IMR-90 (cell line): ENCODE measurements around the gene MYEOV. TPM values are rescaled to one million over a fixed set of nuclear protein-coding genes. Genes with fewer than 3 reads are reported as not detected.

Experiments
- ATAC-seq: fragments of 200-7000 bp; cut with Tn5 transposase; 2 replicates; pipeline ENCODE4 v1.9.1; 2020; ENCODE audit warnings: low read depth, mild to moderate bottlenecking, moderate library complexity
- BruUV-seq: library from RNA; stranded (reverse); fragments of 400-500 nt; replicated peaks from 2 replicates; lab custom pipeline; 2021; lab: Mats Ljungman, UMichigan
- CTCF ChIA-PET: fragments of 300-600 bp; formaldehyde crosslinking; extraction: SDS; loops from one replicate; lab custom pipeline; 2021; ENCODE audit warnings: antibody characterized with exemption; lab: Yijun Ruan, JAX
- POLR2A ChIA-PET: fragments of 300-600 bp; sonication (Branson Sonifier 250); formaldehyde crosslinking; loops from one replicate; lab custom pipeline; 2022; ENCODE audit warnings: antibody characterized with exemption; ENCODE audit not compliant: unreplicated experiment; lab: Charles Lee
- DNase-seq: peaks from one replicate; pipeline ENCODE4 v3.0.0; 2013
- H2AFZ ChIP-seq: replicated peaks from 2 replicates; pipeline ENCODE3; 2013; ENCODE audit warnings: low read length, mild to moderate bottlenecking; ENCODE audit not compliant: poor library complexity
- H2AK5ac ChIP-seq: 2 replicates; pipeline ENCODE4 v1.6.1; 2013; ENCODE audit warnings: low read depth, low read length, inconsistent platforms
- H2AK9ac ChIP-seq: replicated peaks from 2 replicates; pipeline ENCODE3; 2013; ENCODE audit warnings: mild to moderate bottlenecking, low read depth, low read length, moderate library complexity; ENCODE audit not compliant: poor library complexity
- H2BK120ac ChIP-seq: 2 replicates; pipeline ENCODE4 v1.6.1; 2013; ENCODE audit warnings: low read depth, low read length, inconsistent platforms
- H2BK15ac ChIP-seq: 3 replicates; pipeline ENCODE4 v1.6.1; 2013; ENCODE audit warnings: low read depth, low read length, inconsistent platforms
- H2BK20ac ChIP-seq: 2 replicates; pipeline ENCODE4 v1.6.1; 2013; ENCODE audit warnings: low read depth, mild to moderate bottlenecking, inconsistent platforms, low read length, moderate library complexity
- H2BK5ac ChIP-seq: 2 replicates; pipeline ENCODE4 v1.6.1; 2013; ENCODE audit warnings: mild to moderate bottlenecking, low read depth, low read length, inconsistent platforms; ENCODE audit not compliant: poor library complexity, severe bottlenecking
- H3K14ac ChIP-seq: replicated peaks from 2 replicates; pipeline ENCODE4 v1.6.1; 2013; ENCODE audit warnings: low read depth, low read length, inconsistent platforms
- H3K18ac ChIP-seq: 2 replicates; pipeline ENCODE4 v1.6.1; 2013; ENCODE audit warnings: low read depth, low read length, control low read depth
- H3K23ac ChIP-seq: 2 replicates; pipeline ENCODE4 v1.6.1; 2013; ENCODE audit warnings: low read depth, low read length, inconsistent platforms
- H3K27ac ChIP-seq: 2 replicates; pipeline ENCODE4 v1.5.1; 2013; ENCODE audit warnings: mild to moderate bottlenecking, control low read depth, low read length; ENCODE audit not compliant: insufficient read depth
- H3K27me3 ChIP-seq: 2 replicates; pipeline ENCODE4 v1.6.1; 2013; ENCODE audit warnings: low read length; ENCODE audit not compliant: control insufficient read depth, insufficient read depth
- H3K36me3 ChIP-seq: 2 replicates; pipeline ENCODE4 v1.6.1; 2013; ENCODE audit warnings: low read length, mixed read lengths; ENCODE audit not compliant: control insufficient read depth, insufficient read depth
- H3K4ac ChIP-seq: 2 replicates; pipeline ENCODE4 v1.6.1; 2013; ENCODE audit warnings: low read depth, low read length, inconsistent platforms
- H3K4me1 ChIP-seq: 2 replicates; pipeline ENCODE4 v1.6.1; 2013; ENCODE audit warnings: low read length, mixed read lengths; ENCODE audit not compliant: control insufficient read depth, insufficient read depth
- H3K4me2 ChIP-seq: 2 replicates; pipeline ENCODE4 v1.6.1; 2013; ENCODE audit warnings: low read depth, mild to moderate bottlenecking, control low read depth, low read length, moderate library complexity
- H3K4me3 ChIP-seq: 2 replicates; pipeline ENCODE4 v1.5.1; 2013; ENCODE audit warnings: low read depth, mild to moderate bottlenecking, control low read depth, low read length, moderate library complexity; ENCODE audit not compliant: insufficient read depth
- H3K56ac ChIP-seq: 2 replicates; pipeline ENCODE4 v1.6.1; 2013; ENCODE audit warnings: low read length, inconsistent platforms; ENCODE audit not compliant: insufficient read depth; ENCODE audit errors: extremely low read depth
- H3K79me1 ChIP-seq, 2 experiments: 2 replicates each; pipeline ENCODE4 v1.6.1; 2013; ENCODE audit warnings: low read length in 2 of 2, inconsistent platforms in 1 of 2, low read depth in 1 of 2
- H3K9ac ChIP-seq: 2 replicates; pipeline ENCODE4 v1.6.1; 2013; ENCODE audit warnings: low read depth, low read length, control low read depth
- H3K9me1 ChIP-seq: 2 replicates; pipeline ENCODE4 v1.6.1; 2013; ENCODE audit warnings: low read length, inconsistent platforms; ENCODE audit not compliant: insufficient read depth
- H3K9me3 ChIP-seq: 2 replicates; pipeline ENCODE4 v1.6.1; 2013; ENCODE audit warnings: low read length; ENCODE audit not compliant: control insufficient read depth, insufficient read depth
- H4K20me1 ChIP-seq: 2 replicates; pipeline ENCODE4 v1.6.1; 2013; ENCODE audit warnings: low read length, inconsistent platforms; ENCODE audit not compliant: insufficient read depth
- H4K5ac ChIP-seq: 2 replicates; pipeline ENCODE4 v1.6.1; 2013; ENCODE audit warnings: mild to moderate bottlenecking, low read depth, low read length, control low read depth
- H4K8ac ChIP-seq, 2 experiments: 2 replicates each; pipeline ENCODE4 v1.6.1; 2013; ENCODE audit warnings: low read depth in 2 of 2, low read length in 2 of 2, control low read depth in 1 of 2, inconsistent platforms in 1 of 2
- H4K91ac ChIP-seq: 2 replicates; pipeline ENCODE4 v1.6.1; 2013; ENCODE audit warnings: low read depth, low read length, inconsistent platforms; ENCODE audit not compliant: insufficient read depth
- BHLHE40 ChIP-seq: fragments of 150-350 bp; IDR thresholded peaks from 2 replicates; pipeline ENCODE4 v1.6.1; 2016; ENCODE audit warnings: mild to moderate bottlenecking, low read depth, low read length
- CEBPB ChIP-seq: IDR thresholded peaks from 2 replicates; pipeline ENCODE4 v1.6.1; 2012; ENCODE audit warnings: low read depth, low read length, improper control_type of control experiment
- ELK1 ChIP-seq: fragments of 150-350 bp; IDR thresholded peaks from 2 replicates; pipeline ENCODE4 v1.6.1; 2016; ENCODE audit warnings: low read depth, mild to moderate bottlenecking, low read length, moderate library complexity, borderline replicate concordance
- FOS ChIP-seq: fragments of 150-350 bp; IDR thresholded peaks from 2 replicates; pipeline ENCODE4 v1.6.1; 2016; ENCODE audit warnings: low read depth, low read length
- MXI1 ChIP-seq: IDR thresholded peaks from 2 replicates; pipeline ENCODE4 v1.6.1; 2012; ENCODE audit warnings: low read depth, mild to moderate bottlenecking, low read length, moderate library complexity, borderline replicate concordance
- POLR2A ChIP-seq: IDR thresholded peaks from 2 replicates; pipeline ENCODE4 v1.6.1; 2012; ENCODE audit warnings: mild to moderate bottlenecking, low read depth, low read length
- RAD21 ChIP-seq: IDR thresholded peaks from 2 replicates; pipeline ENCODE4 v1.6.1; 2012; ENCODE audit warnings: low read length, improper control_type of control experiment
- RFX5 ChIP-seq: IDR thresholded peaks from 2 replicates; pipeline ENCODE4 v1.8.0; 2012; ENCODE audit warnings: low read depth, mild to moderate bottlenecking, low read length, moderate library complexity
- SMC3 ChIP-seq: fragments of 150-350 bp; IDR thresholded peaks from 2 replicates; pipeline ENCODE4 v1.6.1; 2016; ENCODE audit warnings: low read depth, mild to moderate bottlenecking, antibody characterized with exemption, low read length, moderate library complexity
- WGBS, 2 experiments: methylation state at CpG; one replicate each; pipeline versions ENCODE4 v1.1.5 to v1.1.7; 2013; ENCODE audit warnings: missing lambda C conversion rate in 2 of 2; ENCODE audit not compliant: insufficient read length in 1 of 2; ENCODE audit errors: extremely low coverage in 2 of 2; 5-methylcytosine and 5-hydroxymethylcytosine counted together
- dilution Hi-C: fragments of 300-500 bp; cut with HindIII; formaldehyde crosslinking; loops from one replicate; pipeline ENCODE4 v1.14.3; 2018; ENCODE audit warnings: low sequenced_read_pairs; ENCODE audit not compliant: unreplicated experiment
- in situ Hi-C: fragments of 300-500 bp; cut with MboI; formaldehyde crosslinking; loops from 3 replicates; pipeline ENCODE4 v1.14.3; 2019; ENCODE audit warnings: low sequenced_read_pairs, inconsistent platforms, mixed read lengths
- intact Hi-C: fragments of 100-400 bp; cut with micrococcal nuclease; formaldehyde crosslinking; loops from 2 replicates; pipeline ENCODE4 v1.10.0; 2022
- polyA plus RNA-seq, 3 experiments: library from polyadenylated mRNA; depleted of rRNA; stranded (reverse); fragments of >200 nt; gene quantifications; 2 replicates each; pipeline ENCODE4 v1.2.3, GENCODE V29; 2012; ENCODE audit warnings: low replicate concordance in 1 of 3
- total RNA-seq: library from RNA; depleted of rRNA; stranded (reverse); fragments of >200 nt; gene quantifications from 2 replicates; pipeline ENCODE4 v1.2.3, GENCODE V29; 2012

The MYEOV gene
- total and polyA plus RNA-seq, 2 of the 4 experiments (the other 2 are of a cell fraction): 5.8 to 6.8 TPM

GRCh38 chr11:69262918-69263735, 30.8 kb upstream of the MYEOV start:
- intact Hi-C loops: no loop called here
- no peaks in the 10 kb centered on the region for H3K79me1 ChIP-seq

More at GRCh38 chr11:69262918-69263735, 30.8 kb upstream of the MYEOV start:
- no peak for DNase-seq
- Histone ChIP-seq H2AK5ac (no peak overlapping the region), H3K27me3 (peaks cover 39% of the 10 kb centered on the region), H3K4ac (no peak overlapping the region), H3K56ac (no peak overlapping the region), H3K9me3 (no peaks in the 10 kb centered on the region; the same call in none of the 2 replicates), H3K18ac (no peak overlapping the region), H2BK120ac (no peak overlapping the region), H3K36me3 (no peaks in the 10 kb centered on the region), H3K4me2 (no peak overlapping the region), H3K4me1 (no peaks in the 10 kb centered on the region), H2BK20ac (no peak overlapping the region), H3K27ac (no peak overlapping the region), H2AK9ac (no peak overlapping the region), H4K8ac (no peak overlapping the region), H3K9me1 (no peaks in the 10 kb centered on the region), H4K91ac (no peak overlapping the region), H3K14ac (no peak overlapping the region), H4K20me1 (no peaks in the 10 kb centered on the region), H2AFZ (no peak overlapping the region), H3K4me3 (no peak overlapping the region), H2BK15ac (no peak overlapping the region), H3K9ac (no peak overlapping the region), H4K5ac (no peak overlapping the region), H3K23ac (no peak overlapping the region), H2BK5ac (no peak overlapping the region)
- no TSS peak for BruUV-seq
- 75% methylated on average over 5 of the region's 8 CpGs; no CpG with 5 or more reads in 1 of the 2 experiments for WGBS, 2 experiments
- POLR2A ChIA-PET: no interaction called here
- CTCF ChIA-PET: no interaction called here
- TF ChIP-seq CEBPB (no peak), RAD21 (no peak), RFX5 (no peak), BHLHE40 (no peak), FOS (no peak), SMC3 (no peak), ELK1 (no peak), MXI1 (no peak), POLR2A (no peak)
- in situ Hi-C loops: no loop called here
- no peak for ATAC-seq
- dilution Hi-C loops: no loop called here
